ENCODE data around the gene SIX1. TPM values are rescaled to one million over a fixed set of nuclear protein-coding genes. Genes with fewer than 3 reads are reported as not detected.
A peak's percentile ranks its signal among the peaks of the same experiment; 100 is the strongest.

Gene SIX1
- total RNA-seq, 1 donor from 2014 or later = 0.20 TPM

DNA sequence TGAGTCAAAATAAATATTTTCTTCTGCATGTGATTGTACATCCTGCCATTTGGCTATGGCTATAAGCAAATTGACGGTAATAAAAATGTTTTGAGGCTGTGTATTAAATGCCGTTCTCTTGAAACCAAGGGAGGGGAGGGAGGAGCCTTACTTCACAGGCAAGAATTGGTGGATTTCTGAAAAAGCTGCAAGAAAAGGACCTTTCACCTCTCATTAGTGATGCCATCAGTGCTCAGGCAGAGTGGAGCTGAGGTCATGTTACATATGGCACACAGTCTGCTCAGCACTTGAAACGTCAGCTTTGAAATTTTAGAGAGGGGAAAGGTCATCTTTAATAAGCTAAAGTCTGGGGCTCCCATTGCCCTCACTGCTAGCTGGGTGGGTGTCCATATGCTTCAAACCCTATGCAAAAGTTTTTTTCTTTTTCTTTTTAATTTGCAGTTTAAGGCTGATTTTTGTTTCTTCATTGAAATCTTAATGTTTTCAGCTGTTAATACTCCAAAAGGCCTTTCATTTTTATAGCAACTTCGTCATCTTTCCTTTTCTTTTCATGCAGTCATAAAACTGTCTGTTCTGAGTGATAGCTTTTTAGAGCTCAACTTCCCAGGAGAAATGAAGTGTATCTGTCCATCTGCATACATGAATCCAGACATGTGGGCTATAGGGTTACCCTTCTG is 9.8 kb upstream of the SIX1 start:
- no peak for FAIRE-seq
- H3K27me3 Mint-ChIP-seq (ENCODE audit: low read depth, unreplicated experiment) = peaks cover 38% of the 10 kb centered on the region
- H3K4me3 Mint-ChIP-seq (ENCODE audit: unreplicated experiment) = no peak overlapping the region
- Histone ChIP-seq H4K20me1 (ENCODE audit: insufficient read depth, low read length) (no peaks in the 10 kb centered on the region), H3K9me3 (ENCODE audit: insufficient read depth, low read depth, low read length) (no peaks in the 10 kb centered on the region), H3K36me3 (ENCODE audit: insufficient read depth, low read length) (no peaks in the 10 kb centered on the region), H3K4me2 (ENCODE audit: low read length) (peak overlapping the region; percentile 88), H3K79me2 (ENCODE audit: insufficient read depth, low read length) (no peaks in the 10 kb centered on the region), H3K4me3 (ENCODE audit: insufficient read depth, low read depth, low read length) (no peak overlapping the region), H3K27ac (ENCODE audit: low read depth, low read length) (no peak overlapping the region), H2AFZ (ENCODE audit: low read depth, low read length) (no peak overlapping the region), H3K4me1 (ENCODE audit: insufficient read depth, low read length) (peaks cover 17% of the 10 kb centered on the region), H3K27me3 (ENCODE audit: insufficient read depth, low read length) (peaks cover 8% of the 10 kb centered on the region), H3K9ac (ENCODE audit: low read length) (no peak overlapping the region)
- no peak for DNase-seq (ENCODE audit: low read depth)
- H3K36me3 Mint-ChIP-seq (ENCODE audit: low read depth, unreplicated experiment) = no peaks in the 10 kb centered on the region
- peaks cover 5% of the 10 kb centered on the region for H3K4me1 Mint-ChIP-seq (ENCODE audit: low read depth, unreplicated experiment)
- no peak overlapping the region for H3K27ac Mint-ChIP-seq (ENCODE audit: unreplicated experiment)
- no peaks in the 10 kb centered on the region for H3K9me3 Mint-ChIP-seq (ENCODE audit: unreplicated experiment)
- TF ChIP-seq, protein P1, sequence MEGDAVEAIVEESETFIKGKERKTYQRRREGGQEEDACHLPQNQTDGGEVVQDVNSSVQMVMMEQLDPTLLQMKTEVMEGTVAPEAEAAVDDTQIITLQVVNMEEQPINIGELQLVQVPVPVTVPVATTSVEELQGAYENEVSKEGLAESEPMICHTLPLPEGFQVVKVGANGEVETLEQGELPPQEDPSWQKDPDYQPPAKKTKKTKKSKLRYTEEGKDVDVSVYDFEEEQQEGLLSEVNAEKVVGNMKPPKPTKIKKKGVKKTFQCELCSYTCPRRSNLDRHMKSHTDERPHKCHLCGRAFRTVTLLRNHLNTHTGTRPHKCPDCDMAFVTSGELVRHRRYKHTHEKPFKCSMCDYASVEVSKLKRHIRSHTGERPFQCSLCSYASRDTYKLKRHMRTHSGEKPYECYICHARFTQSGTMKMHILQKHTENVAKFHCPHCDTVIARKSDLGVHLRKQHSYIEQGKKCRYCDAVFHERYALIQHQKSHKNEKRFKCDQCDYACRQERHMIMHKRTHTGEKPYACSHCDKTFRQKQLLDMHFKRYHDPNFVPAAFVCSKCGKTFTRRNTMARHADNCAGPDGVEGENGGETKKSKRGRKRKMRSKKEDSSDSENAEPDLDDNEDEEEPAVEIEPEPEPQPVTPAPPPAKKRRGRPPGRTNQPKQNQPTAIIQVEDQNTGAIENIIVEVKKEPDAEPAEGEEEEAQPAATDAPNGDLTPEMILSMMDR (IDR thresholded peaks at IDR 0.05; ENCODE audit: insufficient read depth, low read depth, low read length) = no peak
- no peak for TF ChIP-seq EZH2 (IDR thresholded peaks at IDR 0.05; ENCODE audit: insufficient read depth, low read length)

DNA sequence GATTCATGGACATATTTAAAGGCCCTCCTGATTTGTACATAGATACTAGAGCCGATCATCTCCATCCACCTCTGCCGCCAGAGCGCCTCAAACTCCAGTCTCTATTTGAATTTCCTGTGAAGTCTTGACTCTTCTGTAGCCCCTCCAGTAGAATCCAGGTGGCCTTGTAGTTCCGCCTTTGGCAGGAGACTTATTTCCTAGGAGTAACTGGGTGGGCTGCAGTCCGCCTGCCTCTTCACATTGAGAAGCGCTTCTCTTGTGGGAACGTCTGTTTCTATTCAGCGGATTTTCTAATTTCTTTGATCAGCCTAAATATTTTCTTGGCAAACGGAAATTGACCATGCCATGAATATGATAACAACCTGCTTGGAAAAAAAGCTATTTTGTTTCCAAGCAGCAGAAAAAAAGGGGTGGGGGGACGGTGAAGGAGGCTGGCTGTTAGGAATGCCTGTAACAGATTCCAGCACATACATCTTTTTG is 9.0 kb upstream of the SIX1 start:
- no peak for DNase-seq (ENCODE audit: low read depth)
- Histone ChIP-seq H3K79me2 (ENCODE audit: insufficient read depth, low read length) (no peaks in the 10 kb centered on the region), H3K27me3 (ENCODE audit: insufficient read depth, low read length) (peaks cover 16% of the 10 kb centered on the region), H3K36me3 (ENCODE audit: insufficient read depth, low read length) (no peaks in the 10 kb centered on the region), H3K27ac (ENCODE audit: low read depth, low read length) (no peak overlapping the region), H3K4me2 (ENCODE audit: low read length) (peak overlapping the region; percentile 88), H2AFZ (ENCODE audit: low read depth, low read length) (peak overlapping the region; percentile 76), H3K4me3 (ENCODE audit: insufficient read depth, low read depth, low read length) (peak overlapping the region; percentile 64), H3K9ac (ENCODE audit: low read length) (peak overlapping the region; percentile 79), H4K20me1 (ENCODE audit: insufficient read depth, low read length) (no peaks in the 10 kb centered on the region), H3K4me1 (ENCODE audit: insufficient read depth, low read length) (peaks cover 25% of the 10 kb centered on the region), H3K9me3 (ENCODE audit: insufficient read depth, low read depth, low read length) (no peaks in the 10 kb centered on the region)
- Mint-ChIP-seq H3K4me3 (ENCODE audit: unreplicated experiment) (peak overlapping the region; percentile 93), H3K27ac (ENCODE audit: unreplicated experiment) (peak overlapping the region; percentile 96), H3K36me3 (ENCODE audit: low read depth, unreplicated experiment) (peaks cover 2% of the 10 kb centered on the region), H3K27me3 (ENCODE audit: low read depth, unreplicated experiment) (peaks cover 46% of the 10 kb centered on the region), H3K9me3 (ENCODE audit: unreplicated experiment) (no peaks in the 10 kb centered on the region), H3K4me1 (ENCODE audit: low read depth, unreplicated experiment) (peaks cover 6% of the 10 kb centered on the region)
- TF ChIP-seq EZH2 (IDR thresholded peaks at IDR 0.05; ENCODE audit: insufficient read depth, low read length) = no peak
- TF ChIP-seq, protein P1 (IDR thresholded peaks at IDR 0.05; ENCODE audit: insufficient read depth, low read depth, low read length) = no peak
- FAIRE-seq = no peak

Measured in astrocyte (in vitro differentiated cells and primary cell).